H1 (cell line): ENCODE data around the gene SIK2. TPM values are rescaled to one million over a fixed set of nuclear protein-coding genes. Genes with fewer than 3 reads are reported as not detected.

Experiments used
- CTCF ChIA-PET: fragments of 300-600 bp; sonication (Branson Sonifier 250); formaldehyde crosslinking; loops from one replicate; lab custom pipeline; 2021; ENCODE audit not compliant: partially characterized antibody; lab: Charles Lee
- POLR2A ChIA-PET: fragments of 300-600 bp; sonication (Branson Sonifier 250); formaldehyde crosslinking; loops from one replicate; lab custom pipeline; 2021; ENCODE audit warnings: inconsistent platforms; ENCODE audit not compliant: partially characterized antibody; lab: Charles Lee
- DNase-seq, 2 experiments: peaks; one replicate each; pipeline versions ENCODE4 v3.0.0 to v3.0.0-alpha.2; 2010 to 2022; ENCODE audit warnings: low spot score in 2 of 2, low read depth in 1 of 2, mixed read lengths in 1 of 2
- FAIRE-seq: peaks from 2 replicates; lab custom pipeline; 2011; peaks lifted over from hg19 to GRCh38; lab: Jason Lieb, UNC
- H2AFZ ChIP-seq: 2 replicates; pipeline ENCODE4 v1.8.1; 2012; ENCODE audit warnings: low read length, inconsistent platforms
- H2AK5ac ChIP-seq: 2 replicates; pipeline ENCODE4 v1.6.1; 2013; ENCODE audit warnings: low read depth, low read length
- H2BK120ac ChIP-seq: replicated peaks from 2 replicates; pipeline ENCODE3; 2013; ENCODE audit warnings: low read depth, low read length, inconsistent platforms
- H2BK12ac ChIP-seq: 2 replicates; pipeline ENCODE4 v1.6.1; 2013; ENCODE audit warnings: low read depth, low read length
- H2BK15ac ChIP-seq: 2 replicates; pipeline ENCODE4 v1.6.1; 2013; ENCODE audit warnings: low read length
- H2BK20ac ChIP-seq: 2 replicates; pipeline ENCODE4 v1.6.1; 2013; ENCODE audit warnings: low read length
- H2BK5ac ChIP-seq: 2 replicates; pipeline ENCODE4 v1.6.1; 2013; ENCODE audit warnings: low read depth, low read length
- H3K14ac ChIP-seq: 2 replicates; pipeline ENCODE4 v1.6.1; 2013; ENCODE audit warnings: inconsistent platforms; ENCODE audit not compliant: insufficient read length
- H3K18ac ChIP-seq: 2 replicates; pipeline ENCODE4 v1.6.1; 2013; ENCODE audit warnings: low read length; ENCODE audit errors: extremely low read depth
- H3K23ac ChIP-seq: 2 replicates; pipeline ENCODE4 v1.6.1; 2013; ENCODE audit warnings: inconsistent platforms; ENCODE audit not compliant: insufficient read length
- H3K23me2 ChIP-seq: 2 replicates; pipeline ENCODE4 v1.6.1; 2013; ENCODE audit warnings: low read depth, low read length
- H3K27ac ChIP-seq: 2 replicates; pipeline ENCODE4 v1.6.1; 2011; ENCODE audit warnings: low read depth, low read length, inconsistent platforms
- H3K27me3 ChIP-seq, 4 experiments: replicated peaks in 1 of 4; 1 replicate in 1 of 4; 2 replicates in 3 of 4; pipeline versions ENCODE4 v1.6.1 to v1.8.1; 2011 to 2013; ENCODE audit warnings: low read length in 3 of 4, mild to moderate bottlenecking in 3 of 4, inconsistent platforms in 2 of 4, mixed read lengths in 2 of 4, moderate library complexity in 1 of 4; ENCODE audit not compliant: control insufficient read depth in 3 of 4, insufficient read depth in 3 of 4; ENCODE audit errors: extremely low read depth in 1 of 4
- H3K36me3 ChIP-seq, 4 experiments: 2 replicates each; pipeline versions ENCODE4 v1.6.1 to v1.8.1; 2011 to 2013; ENCODE audit warnings: mild to moderate bottlenecking in 4 of 4, low read length in 3 of 4, moderate library complexity in 2 of 4, control low read depth in 1 of 4, inconsistent platforms in 1 of 4; ENCODE audit not compliant: insufficient read depth in 4 of 4, control insufficient read depth in 2 of 4
- H3K4ac ChIP-seq: replicated peaks from 2 replicates; pipeline ENCODE3; 2013; ENCODE audit warnings: low read length, low read depth, mixed read lengths, inconsistent platforms; ENCODE audit not compliant: insufficient read length
- H3K4me1 ChIP-seq, 4 experiments: replicated peaks in 1 of 4; 1 replicate in 1 of 4; 2 replicates in 3 of 4; pipeline versions ENCODE4 v1.6.1 to v1.8.1; 2011 to 2013; ENCODE audit warnings: low read length in 3 of 4, inconsistent platforms in 2 of 4, mixed read lengths in 1 of 4; ENCODE audit not compliant: insufficient read depth in 4 of 4, control insufficient read depth in 3 of 4
- H3K4me2 ChIP-seq, 2 experiments: 2 replicates each; pipeline versions ENCODE4 v1.6.1 to v1.8.1; 2011 to 2013; ENCODE audit warnings: low read depth in 2 of 2, low read length in 2 of 2, control low read depth in 1 of 2, inconsistent platforms in 1 of 2, mild to moderate bottlenecking in 1 of 2; ENCODE audit not compliant: insufficient read depth in 1 of 2
- H3K4me3 ChIP-seq, 4 experiments: fragments of 200-600, 300-600 bp in 1 of 4; sonication (generic), shearing (Covaris generic), sonication (Bioruptor Twin) in 1 of 4; 2 replicates each; pipeline versions ENCODE4 v1.5.1 to v1.8.1; 2011 to 2016; ENCODE audit warnings: low read length in 4 of 4, low read depth in 3 of 4, control low read depth in 2 of 4, inconsistent platforms in 2 of 4, mild to moderate bottlenecking in 2 of 4, mixed read lengths in 1 of 4, moderate library complexity in 1 of 4; ENCODE audit not compliant: insufficient read depth in 2 of 4; ENCODE audit errors: extremely low read depth in 1 of 4
- H3K56ac ChIP-seq: replicated peaks from 2 replicates; pipeline ENCODE3; 2013; ENCODE audit warnings: low read depth, mild to moderate bottlenecking, mixed read lengths, low read length, inconsistent platforms; ENCODE audit not compliant: insufficient read length
- H3K79me1 ChIP-seq: 2 replicates; pipeline ENCODE4 v1.6.1; 2013; ENCODE audit warnings: low read depth, low read length, control low read depth
- H3K79me2 ChIP-seq, 2 experiments: 2 replicates each; pipeline versions ENCODE4 v1.6.1 to v1.8.1; 2012 to 2013; ENCODE audit warnings: low read length in 2 of 2, mild to moderate bottlenecking in 2 of 2, inconsistent platforms in 1 of 2; ENCODE audit not compliant: insufficient read depth in 2 of 2, control insufficient read depth in 1 of 2
- H3K9ac ChIP-seq, 4 experiments: replicated peaks in 1 of 4; 1 replicate in 1 of 4; 2 replicates in 3 of 4; pipeline versions ENCODE4 v1.6.1 to v1.8.1; 2011 to 2013; ENCODE audit warnings: low read depth in 3 of 4, low read length in 3 of 4, control low read depth in 2 of 4, mild to moderate bottlenecking in 2 of 4, moderate library complexity in 2 of 4, inconsistent platforms in 1 of 4; ENCODE audit errors: extremely low read depth in 1 of 4
- H3K9me3 ChIP-seq, 2 experiments: 2 replicates each; pipeline versions ENCODE4 v1.6.1 to v1.8.1; 2012 to 2013; ENCODE audit warnings: mild to moderate bottlenecking in 2 of 2, moderate library complexity in 2 of 2, control low read depth in 1 of 2, inconsistent platforms in 1 of 2, low read depth in 1 of 2, low read length in 1 of 2, mixed read lengths in 1 of 2; ENCODE audit not compliant: insufficient read depth in 2 of 2
- H4K20me1 ChIP-seq, 2 experiments: replicated peaks in 1 of 2; 2 replicates each; pipeline versions ENCODE3 to v1.8.1; 2011 to 2013; ENCODE audit warnings: inconsistent platforms in 2 of 2, low read length in 2 of 2, mild to moderate bottlenecking in 1 of 2; ENCODE audit not compliant: insufficient read depth in 2 of 2, control insufficient read depth in 1 of 2
- H4K5ac ChIP-seq: 2 replicates; pipeline ENCODE4 v1.6.1; 2013; ENCODE audit warnings: low read length, low read depth, mixed read lengths, inconsistent platforms; ENCODE audit not compliant: insufficient read length
- H4K8ac ChIP-seq: 2 replicates; pipeline ENCODE4 v1.8.0; 2013; ENCODE audit warnings: mild to moderate bottlenecking, moderate library complexity, low read length, inconsistent platforms; ENCODE audit not compliant: insufficient read depth; ENCODE audit errors: extremely low read depth
- H4K91ac ChIP-seq: replicated peaks from 2 replicates; pipeline ENCODE3; 2013; ENCODE audit warnings: low read length, mixed read lengths, inconsistent platforms; ENCODE audit not compliant: insufficient read length
- EZH2 ChIP-seq: fragments of 200-600 bp; sonication (generic); IDR thresholded peaks from 2 replicates; pipeline ENCODE4 v1.7.1; 2012; ENCODE audit warnings: low read depth, mild to moderate bottlenecking, moderate library complexity, low read length, inconsistent platforms; ENCODE audit not compliant: severe bottlenecking
- HDAC6 ChIP-seq: IDR thresholded peaks from one replicate; pipeline ENCODE4 v1.7.1; 2012; ENCODE audit warnings: low read depth, mild to moderate bottlenecking, inconsistent platforms, low read length, moderate library complexity
- SAP30 ChIP-seq: fragments of 300-600 bp; sonication (generic); IDR thresholded peaks from 2 replicates; pipeline ENCODE4 v1.7.1; 2012; ENCODE audit warnings: low read length, moderate library complexity, mild to moderate bottlenecking, inconsistent platforms; ENCODE audit not compliant: insufficient read depth, insufficient replicate concordance
- SIN3A ChIP-seq, 2 experiments: IDR thresholded peaks in 1 of 2; conservative IDR thresholded peaks in 1 of 2; 2 replicates each; pipeline ENCODE4 v1.6.1; 2011 to 2012; ENCODE audit warnings: low read length in 2 of 2, improper control_type of control experiment in 1 of 2, low read depth in 1 of 2, mild to moderate bottlenecking in 1 of 2
- SP4 ChIP-seq: IDR thresholded peaks from 2 replicates; pipeline ENCODE4 v1.6.1; 2012; ENCODE audit warnings: low read length, inconsistent platforms
- WGBS, 2 experiments: shearing (Covaris generic) in 1 of 2; methylation state at CpG; one replicate each; pipeline versions ENCODE4 v1.1.6 to v1.1.7; 2013 to 2015; ENCODE audit warnings: low lambda C conversion rate in 2 of 2, mixed read lengths in 2 of 2, inconsistent platforms in 1 of 2, low coverage in 1 of 2, missing lambda C conversion rate in 1 of 2; ENCODE audit not compliant: insufficient replicate concordance in 2 of 2, insufficient coverage in 1 of 2, insufficient read length in 1 of 2; ENCODE audit errors: extremely low coverage in 1 of 2, missing lambda C conversion rate in 1 of 2; 5-methylcytosine and 5-hydroxymethylcytosine counted together
- polyA plus RNA-seq, 7 experiments: library from polyadenylated mRNA; depleted of rRNA in 3 of 7; stranded (reverse) in 5 of 7; unstranded in 2 of 7; fragments of >200 nt in 5 of 7; fragments of 200-250 nt in 2 of 7; gene quantifications; 1 replicate in 5 of 7; 2 replicates in 1 of 7; 4 replicates in 1 of 7; pipeline versions ENCODE4 v1.2.1 to v1.2.3, GENCODE V29; 2011 to 2013; ENCODE audit warnings: missing spikeins in 2 of 7, mixed read lengths in 2 of 7
- total RNA-seq: library from RNA; stranded (reverse); fragmentation: NEBNext Ultra II Directional; extraction: Animal tissue kit (Norgen Biotek cat#: 25700); gene quantifications from 2 replicates; pipeline ENCODE4 v1.2.1, GENCODE V29; 2021

The SIK2 gene
- total and polyA plus RNA-seq, 2 of the 8 experiments (the other 6 are each of a cell fraction or from before 2014, with no cell fraction given): 8.8 to 11.2 TPM

DNA sequence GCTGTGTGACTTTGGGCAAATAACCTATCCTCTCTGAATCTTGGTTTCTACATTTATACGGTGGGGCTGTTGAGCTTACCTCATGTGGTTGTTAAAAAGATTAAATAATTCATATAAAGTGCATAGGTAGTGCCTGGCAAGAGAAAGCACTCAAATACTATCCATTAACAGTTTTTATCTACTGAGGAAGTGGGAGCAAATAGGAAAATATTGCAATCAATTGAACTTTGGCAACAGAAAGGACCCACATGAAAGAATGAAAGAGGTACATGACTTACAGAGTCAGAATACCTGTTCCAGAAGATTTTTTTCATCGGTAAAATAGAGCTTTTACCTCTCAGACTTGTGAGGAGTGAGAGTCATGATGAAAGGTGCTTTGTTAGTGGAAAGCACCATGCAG, 170.3 kb downstream of the SIK2 start:
- Histone ChIP-seq H2BK20ac (no peak overlapping the region), H2BK12ac (no peak overlapping the region), H2AFZ (no peak overlapping the region), H2BK5ac (no peak overlapping the region), H4K8ac (no peak overlapping the region), H3K27me3 (no peaks in the 10 kb centered on the region), H3K36me3 (no peaks in the 10 kb centered on the region; a peak in 1 of 8 replicates), H2AK5ac (no peak overlapping the region), H2BK15ac (no peak overlapping the region), H3K9me3 (no peaks in the 10 kb centered on the region), H3K4me3 (no peak overlapping the region), H2BK120ac (no peak overlapping the region), H3K4me2 (no peak overlapping the region), H3K4me1 (peaks cover 0 to 10% (median 5%) of the 10 kb centered on the region in 4 experiments; a peak in 2 of 7 replicates), H3K14ac (no peak overlapping the region), H3K4ac (no peak overlapping the region), H3K27ac (no peak overlapping the region), H3K9ac (no peak overlapping the region), H3K18ac (no peak overlapping the region), H3K79me1 (no peaks in the 10 kb centered on the region), H4K91ac (no peak overlapping the region), H4K20me1 (no peaks in the 10 kb centered on the region), H4K5ac (no peak overlapping the region), H3K23ac (no peak overlapping the region), H3K79me2 (no peaks in the 10 kb centered on the region), H3K23me2 (no peaks in the 10 kb centered on the region; the same call in 1 of the 2 replicates), H3K56ac (no peak overlapping the region)
- DNase-seq: no peak
- CTCF ChIA-PET: interaction anchor here (0.6 to 1.8 kb wide), 11 partner anchors 10 to 489 kb away, joined by 3 to 7 read pairs (median 4); no protein-coding TSS in a partner anchor
- 83% methylated on average over 2 of the region's 2 CpGs; no CpG with 5 or more reads in 1 of the 2 experiments for WGBS, 2 experiments
- TF ChIP-seq EZH2 (no peak), SP4 (no peak), SAP30 (no peak), SIN3A (conservative IDR thresholded peaks at IDR 0.05 in 1 of 2, IDR thresholded peaks at IDR 0.05 in 1 of 2; ENCODE audit: low read depth in 1 of 2, low read length in 2 of 2) (no peak), HDAC6 (no peak)
- POLR2A ChIA-PET: interaction anchor here (0.9 kb wide), 1 partner anchor 170 kb away, joined by 3 read pairs; the partner anchor contains the start of gene SIK2
- no peak for FAIRE-seq
